ES-I3 (cell line): ENCODE results near the gene MOCS3.
"Not testable (repeated sequence)": the region's sequence is repeated elsewhere in the genome, so short reads cannot be mapped to it uniquely, and the experiment has no call there.

Experiments
- H3K36me3 ChIP-seq: 2 replicates; pipeline ENCODE4 v1.6.1; 2013; ENCODE audit warnings: mild to moderate bottlenecking, low read length, control low read depth, moderate library complexity; ENCODE audit not compliant: insufficient read depth
- H3K4me1 ChIP-seq: 2 replicates; pipeline ENCODE4 v1.6.1; 2013; ENCODE audit warnings: mild to moderate bottlenecking, control low read depth, low read length; ENCODE audit not compliant: insufficient read depth
- H3K9ac ChIP-seq: 2 replicates; pipeline ENCODE4 v1.6.1; 2013; ENCODE audit warnings: low read depth, mild to moderate bottlenecking, low read length, moderate library complexity
- H3K9me3 ChIP-seq: 2 replicates; pipeline ENCODE4 v1.6.1; 2013; ENCODE audit warnings: mild to moderate bottlenecking, low read length, moderate library complexity; ENCODE audit not compliant: control insufficient read depth, insufficient read depth

The MOCS3 gene

DNA sequence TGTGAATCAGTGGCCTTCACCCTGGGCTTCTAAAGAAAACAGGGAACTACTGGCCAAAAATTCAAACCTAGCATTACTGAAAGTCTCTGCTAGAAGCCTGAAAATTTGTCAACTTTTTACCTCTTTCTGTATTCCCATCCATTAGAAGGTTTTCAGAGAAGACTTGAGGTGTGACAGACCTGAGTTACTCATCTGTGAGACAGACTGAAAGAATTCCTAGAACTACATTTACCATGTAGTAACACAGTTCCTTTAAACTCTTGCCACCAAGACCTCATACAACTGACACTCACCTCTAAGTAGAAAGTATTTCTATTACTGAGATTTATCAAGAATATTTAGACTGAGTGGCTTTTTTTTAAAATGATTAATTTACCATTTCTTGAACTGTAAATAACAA lies 4.8 kb upstream of the MOCS3 start:
- no peaks in the 10 kb centered on the region for H3K4me1 ChIP-seq
- H3K36me3 ChIP-seq: peaks cover 8% of the 10 kb centered on the region; the same call in 1 of the 2 replicates
- H3K9ac ChIP-seq: no peak overlapping the region
- no peaks in the 10 kb centered on the region for H3K9me3 ChIP-seq

DNA sequence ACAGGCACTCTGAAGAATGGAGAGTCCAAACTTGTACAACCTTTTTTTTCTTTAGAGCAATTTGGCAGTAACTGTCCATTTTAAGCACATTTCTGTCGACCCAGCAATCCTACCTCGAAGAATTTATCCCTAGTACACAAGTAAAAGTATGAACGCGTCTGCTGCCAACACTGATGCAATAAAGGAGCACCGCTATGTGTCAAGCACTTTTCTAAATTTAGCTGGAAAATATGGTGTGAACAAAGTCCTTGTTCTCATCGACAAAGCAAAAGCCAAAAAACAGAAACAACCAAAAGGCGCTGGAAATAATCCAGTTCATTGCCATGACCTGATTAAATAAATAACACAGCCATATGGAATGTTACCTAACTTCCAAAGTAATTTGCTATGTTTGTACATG lies 1.3 kb upstream of the MOCS3 start:
- Histone ChIP-seq H3K4me1 (peaks cover 9% of the 10 kb centered on the region), H3K9me3 (no peaks in the 10 kb centered on the region; the same call in 1 of the 2 replicates), H3K36me3 (peaks cover 3% of the 10 kb centered on the region; the same call in 1 of the 2 replicates), H3K9ac (peak overlapping the region; percentile 93)

DNA sequence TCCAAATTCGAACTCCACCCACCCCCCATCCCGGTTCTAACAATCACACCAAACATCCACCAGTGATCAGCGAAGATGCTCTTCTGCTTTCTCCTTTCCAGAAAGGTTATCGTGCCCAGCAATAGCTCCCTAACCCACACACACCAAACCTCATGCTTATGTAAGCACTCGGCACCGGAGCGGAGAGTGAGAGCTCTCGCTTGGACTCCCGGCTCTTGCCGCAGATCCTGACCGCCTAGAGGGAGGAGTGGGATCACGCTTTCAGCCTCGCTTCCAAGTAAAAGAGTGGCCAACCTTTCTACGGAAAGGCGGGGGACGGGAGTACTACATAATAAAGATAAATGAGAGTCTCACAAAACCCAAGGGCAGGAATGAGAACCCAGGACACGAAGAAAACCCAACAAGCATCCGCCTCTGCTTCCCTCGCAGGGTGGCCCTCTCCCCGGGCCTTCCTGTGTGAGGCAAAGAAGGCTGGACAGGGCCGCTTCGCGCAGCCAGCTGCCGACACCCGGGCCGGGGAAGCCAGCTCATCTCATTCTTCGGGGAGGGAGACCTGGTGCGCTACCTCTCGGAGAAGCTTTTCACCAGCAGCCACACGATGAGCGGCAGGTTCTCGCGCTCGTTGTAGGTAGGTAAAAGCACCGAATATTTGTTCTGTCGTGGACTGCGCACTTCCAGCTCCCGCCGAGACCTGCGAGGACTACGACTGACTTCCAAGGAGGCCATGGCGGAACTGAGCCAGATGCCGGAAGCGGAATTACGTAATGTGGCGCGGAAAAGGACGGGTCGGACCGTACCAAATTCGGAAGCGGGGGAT lies 612 bp upstream of the MOCS3 start, which contains the start of gene DPM1:
DPM1 (minus strand) TSS at position 735 of the 817 bp plus-strand sequence; CDS start at position 726, 9 bp downstream.
- Histone ChIP-seq H3K4me1 (peaks cover 9% of the 10 kb centered on the region), H3K9ac (peak within 1 kb of the TSS; percentile 93), H3K36me3 (peaks cover 3% of the 10 kb centered on the region; the same call in 1 of the 2 replicates), H3K9me3 (no peaks in the 10 kb centered on the region; the same call in 1 of the 2 replicates)

DNA sequence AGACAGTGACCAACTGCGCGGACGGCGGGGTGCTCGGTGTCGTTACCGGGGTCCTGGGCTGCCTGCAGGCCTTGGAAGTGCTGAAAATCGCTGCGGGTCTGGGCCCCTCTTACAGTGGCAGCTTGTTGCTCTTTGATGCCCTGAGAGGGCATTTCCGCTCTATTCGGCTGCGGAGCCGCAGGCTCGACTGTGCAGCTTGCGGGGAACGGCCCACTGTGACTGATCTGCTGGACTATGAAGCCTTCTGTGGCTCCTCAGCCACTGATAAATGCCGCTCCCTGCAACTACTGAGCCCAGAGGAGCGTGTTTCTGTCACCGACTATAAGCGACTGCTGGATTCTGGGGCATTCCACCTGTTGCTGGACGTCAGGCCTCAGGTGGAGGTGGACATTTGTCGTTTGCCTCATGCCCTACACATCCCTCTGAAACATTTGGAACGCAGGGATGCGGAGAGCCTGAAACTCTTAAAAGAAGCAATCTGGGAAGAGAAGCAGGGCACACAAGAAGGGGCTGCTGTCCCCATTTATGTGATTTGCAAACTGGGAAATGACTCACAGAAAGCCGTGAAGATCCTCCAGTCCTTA lies 1.0 kb downstream of the MOCS3 start:
- H3K9ac ChIP-seq: peak overlapping the region; percentile 93; the same call in 1 of the 2 replicates
- H3K36me3 ChIP-seq: peaks cover 3% of the 10 kb centered on the region; the same call in 1 of the 2 replicates
- H3K4me1 ChIP-seq: peaks cover 9% of the 10 kb centered on the region
- no peaks in the 10 kb centered on the region; the same call in 1 of the 2 replicates for H3K9me3 ChIP-seq

DNA sequence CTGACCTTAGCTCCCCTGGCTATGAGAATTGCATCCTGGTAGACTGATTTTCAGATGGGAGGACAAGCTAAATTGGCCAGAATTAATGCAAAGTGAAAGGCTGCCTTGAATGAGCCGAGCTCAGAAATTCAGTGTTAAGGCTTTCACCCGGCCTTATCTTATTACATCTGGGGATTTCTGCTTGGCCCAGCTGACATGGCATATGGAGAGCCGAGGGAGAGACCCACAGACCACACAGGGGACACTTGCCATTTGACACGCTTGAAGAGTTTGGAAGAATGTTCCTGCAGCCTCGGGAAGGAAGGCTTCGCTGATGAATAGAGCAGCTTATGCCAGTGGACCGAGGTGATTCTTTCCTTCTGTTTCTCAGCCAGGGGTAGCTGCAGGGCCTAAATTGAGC lies 9.0 kb downstream of the MOCS3 start:
- Histone ChIP-seq H3K9me3 (no peaks in the 10 kb centered on the region), H3K4me1 (no peaks in the 10 kb centered on the region), H3K36me3 (no peaks in the 10 kb centered on the region), H3K9ac (no peak overlapping the region)

DNA sequence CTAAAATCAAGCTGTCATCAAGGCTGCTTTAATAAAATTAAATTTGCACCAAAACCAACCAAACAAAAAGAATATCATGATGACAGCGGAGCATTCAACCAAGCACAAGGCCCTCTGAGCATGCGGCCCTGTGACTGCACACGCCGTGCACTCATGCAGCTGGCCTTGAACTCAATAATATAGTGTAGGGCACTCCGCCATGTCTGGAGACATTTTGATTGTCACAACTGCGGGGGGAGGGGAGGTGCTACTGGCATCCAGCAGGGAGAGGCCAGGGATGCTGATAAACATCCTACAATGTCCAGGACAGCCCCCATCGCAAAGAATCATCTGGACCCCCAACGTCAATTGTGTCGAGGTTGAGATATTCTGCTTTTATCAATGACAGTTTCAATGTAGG lies 9.7 kb downstream of the MOCS3 start:
- Histone ChIP-seq H3K9me3 (no peaks in the 10 kb centered on the region), H3K4me1 (no peaks in the 10 kb centered on the region), H3K9ac (no peak overlapping the region), H3K36me3 (no peaks in the 10 kb centered on the region)

DNA sequence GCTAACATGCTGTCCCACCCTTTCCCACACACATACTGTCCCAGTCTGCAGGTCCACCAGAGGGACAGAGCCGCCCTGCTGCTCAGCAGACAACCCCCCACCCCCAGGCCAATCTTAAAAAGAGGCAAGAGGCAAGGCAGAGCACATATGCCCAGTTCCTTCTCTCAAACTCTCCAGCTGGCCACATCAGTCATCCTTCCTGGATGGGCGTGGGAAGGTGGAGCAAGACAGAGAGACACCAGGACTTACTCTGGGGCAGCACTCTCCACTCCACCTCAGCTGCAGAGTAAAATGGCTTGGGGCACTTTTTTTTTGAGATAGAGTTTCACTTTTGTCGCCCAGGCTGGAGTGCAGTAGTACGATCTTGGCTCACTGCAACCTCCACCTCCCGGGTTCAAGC lies 10.8 kb downstream of the MOCS3 start:
- no peaks in the 10 kb centered on the region for H3K9me3 ChIP-seq
- no peaks in the 10 kb centered on the region for H3K36me3 ChIP-seq
- no peaks in the 10 kb centered on the region for H3K4me1 ChIP-seq
- no peak overlapping the region for H3K9ac ChIP-seq

DNA sequence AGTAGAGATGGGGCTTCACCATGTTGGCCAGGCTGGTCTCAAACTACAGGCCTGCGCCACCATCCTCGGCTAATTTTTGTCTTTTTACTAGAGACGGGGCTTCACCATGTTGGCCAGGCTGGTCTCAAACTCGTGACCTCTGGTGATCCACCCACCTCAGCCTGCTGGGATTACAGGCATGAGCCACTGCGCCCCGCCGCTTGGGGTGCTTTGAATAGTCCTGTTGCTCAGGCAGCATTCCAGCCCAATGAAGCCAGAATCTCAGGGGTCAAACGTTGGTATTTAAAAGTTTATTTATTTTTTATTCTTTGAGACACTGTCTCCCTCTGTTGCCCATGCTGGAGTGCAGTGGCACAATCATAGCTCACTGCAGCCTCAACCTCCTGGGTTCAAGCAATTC lies 11.3 kb downstream of the MOCS3 start:
- H3K9me3 ChIP-seq: no peaks in the 10 kb centered on the region; the same call in 1 of the 2 replicates
- no peaks in the 10 kb centered on the region for H3K4me1 ChIP-seq
- H3K36me3 ChIP-seq: no peaks in the 10 kb centered on the region
- no peak overlapping the region for H3K9ac ChIP-seq

DNA sequence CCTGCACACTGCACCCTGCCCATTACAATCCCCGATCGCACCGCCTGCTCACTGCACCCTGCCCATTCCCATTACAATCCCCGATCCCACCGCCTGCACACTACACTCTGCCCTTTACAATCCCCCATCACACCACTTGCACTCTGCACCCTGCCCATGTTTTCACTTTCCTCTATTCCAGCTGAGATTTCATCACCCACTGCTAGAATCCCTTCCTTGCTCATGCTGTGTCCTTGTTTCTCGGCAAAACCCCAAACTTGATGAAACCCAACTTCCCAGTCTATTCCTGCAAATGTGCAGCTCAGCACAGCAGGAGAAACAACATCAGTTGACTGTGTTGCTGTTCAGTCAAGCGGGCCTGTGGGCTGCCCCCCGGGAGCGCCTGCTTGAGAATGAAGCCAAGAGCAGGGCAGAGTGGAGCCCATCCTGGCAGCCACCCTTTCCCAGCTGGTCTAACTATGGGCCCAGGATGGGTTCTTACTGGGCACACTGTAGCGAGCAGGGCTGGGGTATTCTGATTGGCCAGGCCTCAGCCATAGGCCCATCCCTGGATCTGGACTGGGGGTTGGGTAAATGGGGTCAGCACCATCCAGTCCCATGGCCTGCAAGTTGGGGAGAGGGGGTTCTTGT lies 17.2 kb downstream of the MOCS3 start:
- Histone ChIP-seq H3K36me3 (no peaks in the 10 kb centered on the region), H3K9ac (no peak overlapping the region), H3K9me3 (no peaks in the 10 kb centered on the region; the same call in 1 of the 2 replicates), H3K4me1 (no peaks in the 10 kb centered on the region)

DNA sequence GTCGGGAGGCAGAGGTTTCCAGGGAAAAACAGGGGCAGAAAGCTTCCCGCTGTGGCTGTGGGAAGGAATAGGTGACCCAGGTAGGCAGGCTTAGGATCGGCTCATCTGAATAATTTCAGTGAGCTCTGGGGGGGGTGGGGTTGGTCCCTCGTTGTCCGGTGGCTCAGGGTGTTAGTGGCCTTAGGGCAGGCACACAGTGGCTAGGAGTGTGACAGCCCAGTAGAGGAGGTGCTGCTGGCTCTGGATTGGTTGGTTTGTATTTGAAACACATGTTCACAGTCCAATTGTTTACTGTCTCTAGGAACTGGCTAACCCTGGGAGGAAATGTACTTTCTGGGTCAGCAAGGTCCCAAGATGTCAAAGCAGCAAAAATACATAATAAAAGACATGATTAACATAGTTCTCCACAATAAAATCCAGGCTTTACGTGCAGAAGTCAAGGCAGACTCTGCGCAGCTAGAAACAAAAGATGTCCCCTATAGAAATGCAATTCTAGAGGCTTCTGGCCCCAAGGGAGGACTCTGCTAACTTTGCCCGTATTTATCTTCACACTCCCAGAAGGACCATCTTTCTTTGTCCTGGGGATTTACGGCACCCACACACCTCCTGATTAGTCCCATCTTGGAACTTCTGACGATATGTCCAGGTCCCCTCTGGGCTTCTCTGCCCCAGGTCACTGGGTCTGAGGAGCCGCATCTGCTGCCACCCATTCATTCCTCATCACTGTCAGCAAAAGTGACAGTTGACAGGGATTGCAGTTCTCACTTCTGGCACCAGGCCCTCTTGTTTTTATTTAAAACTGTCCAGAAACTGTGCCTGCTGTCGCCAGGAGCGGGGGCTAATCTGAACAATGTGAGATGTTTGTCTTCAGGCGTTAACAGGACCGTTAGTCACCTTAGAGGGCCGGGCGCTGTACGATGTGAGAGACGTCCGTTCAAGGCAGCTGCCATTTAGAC lies 18.7 kb downstream of the MOCS3 start:
- no peak overlapping the region for H3K9ac ChIP-seq
- no peaks in the 10 kb centered on the region for H3K4me1 ChIP-seq
- no peaks in the 10 kb centered on the region; the same call in 1 of the 2 replicates for H3K9me3 ChIP-seq
- no peaks in the 10 kb centered on the region for H3K36me3 ChIP-seq

DNA sequence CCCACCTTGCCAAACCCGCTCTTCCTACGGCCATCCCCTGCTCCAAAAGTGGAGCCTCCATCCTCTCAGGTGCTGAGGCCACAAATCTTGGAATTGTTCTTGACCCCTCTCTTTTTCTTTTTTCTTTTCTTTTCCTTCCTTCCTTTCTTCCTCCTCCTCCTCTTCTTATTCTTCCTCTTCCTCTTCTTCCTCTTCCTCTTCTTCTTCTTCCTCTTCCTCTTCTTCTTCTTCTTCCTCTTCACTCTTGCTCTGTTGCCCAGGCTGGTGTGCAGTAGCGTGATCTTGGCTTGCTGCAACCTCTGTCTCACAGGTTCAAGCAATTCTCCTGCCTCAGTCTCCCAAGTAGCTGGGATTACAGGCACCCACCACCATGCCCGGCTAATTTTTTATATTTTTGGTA lies 19.9 kb downstream of the MOCS3 start:
- not testable (repeated sequence) for H3K9ac ChIP-seq, H3K9me3 ChIP-seq, H3K36me3 ChIP-seq, H3K4me1 ChIP-seq

DNA sequence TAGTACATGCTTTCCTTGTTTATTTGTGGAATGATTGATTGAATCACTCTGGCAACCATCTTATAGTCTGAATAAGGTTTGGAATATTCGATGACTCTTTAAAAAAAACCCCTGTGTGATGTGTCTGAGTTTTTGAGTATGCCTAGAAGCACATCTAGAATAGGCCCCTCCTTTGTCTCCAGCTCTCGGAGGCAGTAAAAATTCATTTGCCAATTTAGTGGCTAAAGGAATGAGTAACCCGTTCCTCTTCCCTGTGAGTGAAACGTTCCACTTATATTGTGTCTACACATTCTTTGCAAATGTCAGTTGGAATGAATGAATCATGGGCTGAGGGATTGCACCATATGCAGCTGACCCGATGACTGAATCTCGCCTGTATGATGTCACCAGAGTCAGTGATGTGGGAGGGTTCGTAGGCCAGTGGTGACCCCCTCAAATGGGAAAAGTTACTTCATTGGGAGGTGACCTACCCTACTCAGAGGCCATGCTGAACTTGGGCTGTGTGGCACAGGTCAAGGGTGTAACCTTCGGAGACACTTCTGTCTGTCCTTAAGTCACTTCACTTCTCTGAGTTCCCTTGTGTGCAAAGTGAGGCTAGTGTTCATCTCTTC lies 21.6 kb downstream of the MOCS3 start:
- Histone ChIP-seq H3K4me1 (no peaks in the 10 kb centered on the region), H3K9ac (no peak overlapping the region), H3K9me3 (no peaks in the 10 kb centered on the region), H3K36me3 (no peaks in the 10 kb centered on the region)

DNA sequence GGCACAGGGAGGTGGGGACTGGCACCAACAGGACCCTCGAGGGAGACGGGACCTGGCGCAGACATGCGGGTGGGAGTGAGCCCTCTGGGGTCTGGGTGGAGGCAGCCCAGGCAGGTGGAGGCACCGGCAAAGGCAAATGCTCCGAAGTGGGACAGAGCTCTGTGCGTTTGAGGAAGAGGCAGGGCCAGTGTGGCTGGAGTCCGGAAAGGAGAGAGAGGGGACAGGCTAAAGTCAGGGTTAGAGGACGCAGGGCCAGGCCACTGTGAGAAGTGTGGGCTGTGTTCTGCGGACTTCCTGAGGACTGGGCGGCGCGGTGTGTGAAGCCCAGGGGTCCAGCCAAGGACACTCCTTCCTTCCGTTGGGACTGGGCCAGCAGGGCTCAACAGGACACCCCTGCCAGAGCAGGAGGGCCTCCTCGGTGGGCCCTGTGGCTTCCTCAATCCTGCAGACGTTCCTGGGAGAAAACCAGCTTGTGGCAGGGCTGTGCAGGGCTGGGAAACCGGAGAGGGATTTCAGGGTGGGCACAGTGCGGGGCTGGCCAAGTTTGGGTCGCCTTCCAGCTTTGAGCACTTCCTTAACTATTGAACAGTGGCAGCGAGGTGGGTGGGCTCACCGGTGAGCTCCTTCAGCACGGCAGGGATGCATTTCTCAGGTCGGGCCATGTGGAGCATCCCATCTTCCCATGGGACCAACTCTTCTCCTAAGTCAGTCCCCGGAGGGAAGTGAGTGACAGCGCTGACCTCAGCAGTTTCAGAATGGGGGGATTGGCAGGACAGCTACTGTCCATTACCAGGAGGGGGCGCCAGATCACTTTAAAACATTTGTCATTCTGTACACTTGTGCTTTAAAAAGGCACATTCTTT lies 22.5 kb downstream of the MOCS3 start:
- Histone ChIP-seq H3K4me1 (no peaks in the 10 kb centered on the region), H3K36me3 (no peaks in the 10 kb centered on the region), H3K9me3 (no peaks in the 10 kb centered on the region), H3K9ac (no peak overlapping the region)
